NCI-H345 treated with DMSO at 0.1 percent for 48 hours (cell line): Measurements from ENCODE around the gene GRID1.

Experiments used
- DNase-seq: peaks from one replicate; lab custom pipeline; 2025; ENCODE audit not compliant: unreplicated experiment; lab: John Stamatoyannopoulos, UW

Gene GRID1

DNA sequence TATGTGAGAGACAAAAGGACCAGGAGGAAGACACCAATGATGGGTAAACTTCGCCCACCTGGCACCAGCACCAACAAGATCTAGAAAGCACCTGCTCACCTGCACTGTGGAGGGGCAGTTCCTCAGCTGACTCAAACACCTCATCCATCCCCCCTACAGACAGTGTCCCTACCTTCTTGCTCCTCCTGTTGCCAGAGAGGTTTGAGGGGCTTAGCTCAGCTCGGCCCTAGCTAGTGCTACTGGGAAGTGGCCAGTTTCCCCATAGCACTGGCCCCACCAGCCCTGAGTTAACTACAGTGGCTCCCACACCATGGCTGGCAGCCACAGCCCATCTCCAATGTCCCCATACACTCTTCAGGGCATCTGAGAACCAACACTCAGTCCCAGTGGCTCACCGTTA lies 70.8 kb downstream of the GRID1 start:
- no peak for DNase-seq

DNA sequence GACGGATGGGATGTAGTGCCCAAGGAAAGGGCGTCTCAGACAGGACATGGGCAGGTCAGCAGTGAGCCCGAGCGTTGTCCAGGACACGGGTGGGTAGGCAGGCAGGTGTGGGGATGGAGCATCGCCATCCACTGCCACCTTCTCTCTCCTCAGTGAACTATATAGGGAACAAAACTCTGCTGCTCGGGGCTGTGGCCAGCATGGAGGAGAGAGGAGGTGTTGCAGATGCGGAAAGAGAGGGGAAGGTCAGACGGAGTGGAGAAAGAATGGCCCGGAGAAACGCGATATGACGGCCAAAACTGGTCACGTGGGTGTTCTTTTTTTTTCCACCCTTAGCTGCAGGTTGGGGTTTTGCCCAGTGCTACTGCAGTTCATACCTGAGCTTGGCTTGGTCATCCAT lies 71.2 kb downstream of the GRID1 start:
- DNase-seq, result no peak

DNA sequence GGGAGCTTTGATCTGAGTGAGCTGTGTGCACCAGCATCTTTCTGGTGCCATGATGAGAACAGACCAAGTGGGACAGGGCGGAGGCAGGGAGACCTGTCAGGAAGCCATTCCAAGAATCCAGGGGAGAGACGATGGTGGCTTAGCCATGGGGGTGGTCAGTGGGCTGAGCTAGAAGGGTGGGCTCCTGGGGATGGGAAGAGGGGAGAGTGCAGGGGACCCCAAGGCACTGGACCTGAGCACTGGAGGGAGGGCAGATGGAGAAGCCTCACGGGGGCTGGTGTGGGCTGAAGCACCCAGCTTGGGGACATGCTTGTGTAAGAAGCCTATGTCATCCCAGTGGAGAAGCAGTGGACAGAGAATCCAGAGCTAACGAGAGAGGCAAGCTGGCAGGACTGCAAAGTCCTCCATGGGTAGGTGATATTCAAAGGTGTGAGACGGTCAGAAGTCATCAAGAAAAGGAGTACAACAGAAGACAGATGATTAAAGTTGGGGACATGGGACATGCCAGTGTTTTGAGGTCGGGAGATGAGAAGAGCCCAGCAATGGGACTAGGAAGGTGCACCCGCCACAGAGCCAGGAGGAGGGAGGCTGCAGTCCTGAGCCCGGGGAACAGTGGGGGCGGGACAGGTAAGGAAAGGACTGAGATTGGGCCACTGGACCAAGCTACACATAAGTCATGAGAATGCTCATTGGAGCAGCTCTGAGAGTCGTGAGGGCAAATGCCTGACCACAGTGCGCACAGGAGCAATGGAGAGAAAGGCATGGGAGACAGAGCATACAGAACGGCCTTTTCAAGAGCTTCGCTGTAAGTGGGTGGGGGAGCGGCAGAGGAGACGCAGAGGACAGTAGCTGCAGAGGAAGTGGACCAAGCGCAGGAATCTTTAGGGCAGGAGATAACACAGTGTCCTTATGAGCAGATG lies 72.0 kb downstream of the GRID1 start:
- no peak for DNase-seq

GRCh38 chr10:86293396-86293791 lies 73.2 kb downstream of the GRID1 start:
- DNase-seq, result no peak

DNA sequence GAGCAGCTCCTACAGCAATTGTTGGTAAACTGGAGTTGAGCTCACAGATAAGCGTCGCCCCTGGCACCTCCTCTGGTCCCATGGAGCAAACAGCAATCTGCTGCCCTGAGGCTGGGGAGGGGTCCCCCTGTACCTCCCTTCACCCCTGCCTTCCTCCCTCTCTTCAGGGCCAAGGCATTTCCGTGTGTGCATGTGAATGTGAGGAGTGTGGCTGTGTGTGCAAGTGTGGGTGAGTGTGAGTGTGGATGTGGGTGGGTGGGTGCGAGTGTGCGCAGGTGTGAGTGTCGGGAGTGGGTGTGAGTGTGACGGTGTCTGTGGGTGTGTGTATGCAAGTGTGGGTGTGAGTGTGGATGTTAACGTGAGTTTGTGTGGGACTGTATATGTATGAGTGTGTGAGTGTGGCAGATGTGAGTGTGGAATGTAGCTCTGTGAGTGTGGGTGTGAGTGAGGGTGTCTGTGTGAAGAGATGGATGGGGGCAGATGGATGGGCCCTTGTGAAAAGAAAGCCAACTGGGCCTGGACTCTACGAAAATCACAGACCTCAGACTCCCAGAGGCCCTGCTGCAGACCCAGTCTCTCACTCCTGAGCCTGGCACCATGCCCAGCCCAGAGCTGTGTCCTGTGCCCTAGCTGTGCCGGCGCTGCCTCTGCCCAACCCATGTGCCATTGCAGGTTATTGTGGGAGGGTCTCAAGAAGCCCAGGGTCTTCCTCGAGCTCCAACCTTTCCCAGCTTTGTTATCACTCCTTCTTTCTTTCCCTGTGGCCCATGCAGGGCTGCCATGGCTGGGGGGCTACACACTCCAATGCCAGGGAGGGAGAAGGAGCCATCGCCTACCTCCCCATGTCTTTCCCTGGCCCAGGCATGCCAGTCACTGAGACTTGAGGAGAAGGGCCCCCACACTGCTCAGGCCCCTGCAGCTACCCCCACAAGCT lies 73.9 kb downstream of the GRID1 start:
- DNase-seq, result no peak

DNA sequence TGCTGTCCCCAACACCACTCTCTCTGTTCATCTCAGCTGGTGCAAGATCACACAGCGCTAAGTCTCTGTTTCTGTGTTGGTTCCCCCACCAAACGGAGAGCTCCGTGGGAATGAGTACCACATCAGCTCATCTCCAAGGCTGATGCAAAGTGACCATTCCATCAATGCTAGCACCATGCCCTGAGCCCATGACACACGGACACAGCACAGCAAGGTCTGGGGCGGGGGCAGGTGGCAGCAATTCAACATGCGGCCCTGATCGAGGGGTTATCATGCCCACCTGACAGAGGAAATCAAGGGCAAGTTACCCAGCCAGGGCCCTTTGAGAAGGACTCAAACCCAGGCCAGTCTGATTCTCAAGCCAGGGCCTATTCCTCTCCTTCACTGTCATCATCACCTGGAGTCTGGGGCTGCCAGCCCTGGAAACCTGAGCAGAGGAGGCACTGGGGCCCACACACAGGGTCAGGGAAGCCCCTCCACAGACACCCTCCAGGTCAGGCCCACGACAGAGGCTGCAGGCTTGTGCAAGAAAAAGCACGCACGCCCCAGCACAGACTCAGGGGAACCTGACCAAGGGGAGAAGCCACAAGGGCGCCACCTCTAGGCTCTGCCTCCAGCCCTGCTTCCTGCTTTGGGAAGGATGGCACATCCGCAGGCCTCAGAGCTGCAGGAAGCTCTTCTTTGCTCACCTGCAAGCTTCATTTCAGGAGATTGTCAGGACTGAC lies 74.8 kb downstream of the GRID1 start:
- no peak for DNase-seq

GRCh38 chr10:86290933-86291615 lies 75.5 kb downstream of the GRID1 start:
- no peak for DNase-seq

GRCh38 chr10:86289577-86289868 lies 77.1 kb downstream of the GRID1 start:
- DNase-seq, result no peak

DNA sequence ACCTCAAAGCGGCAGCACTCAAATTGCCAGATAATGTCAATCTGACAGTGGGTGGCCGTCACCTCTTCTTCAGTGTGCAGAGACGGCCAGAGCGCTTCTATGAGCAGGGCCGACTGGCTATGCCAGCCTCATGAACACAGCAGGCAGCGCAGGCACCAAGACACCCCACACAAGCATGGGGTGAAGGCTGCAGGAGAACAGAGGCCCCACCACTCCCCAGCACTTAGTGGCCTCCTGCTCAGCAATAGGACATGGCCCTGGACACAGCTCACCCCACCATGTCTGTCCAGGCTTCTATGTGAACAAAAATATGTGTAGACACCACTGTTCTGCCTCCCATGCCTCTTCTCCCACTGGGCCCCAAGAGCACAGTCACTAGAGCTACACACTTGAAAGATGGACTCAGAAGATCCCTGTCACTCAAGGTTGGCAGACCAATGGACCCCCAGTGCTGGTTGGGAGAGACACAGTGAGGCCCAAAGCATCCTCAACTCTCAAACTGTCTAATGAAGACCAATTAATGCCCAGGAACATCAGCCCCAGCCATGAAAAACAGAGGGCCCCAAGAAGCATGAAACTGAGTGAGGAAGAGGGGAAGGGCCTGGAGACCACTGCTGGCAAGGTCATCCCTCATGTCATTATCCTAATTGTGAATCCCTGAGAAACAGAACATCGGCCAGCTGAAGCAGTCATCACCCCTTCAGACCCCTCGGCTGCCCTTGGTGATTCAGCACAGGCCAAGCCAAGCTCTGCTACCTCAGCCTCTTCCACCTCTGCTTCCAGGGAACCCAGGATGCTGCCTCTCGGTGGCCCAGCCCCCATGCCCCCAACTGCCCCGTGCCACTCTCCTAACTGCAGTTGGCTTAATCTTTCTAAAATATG lies 77.7 kb downstream of the GRID1 start:
- no peak for DNase-seq

DNA sequence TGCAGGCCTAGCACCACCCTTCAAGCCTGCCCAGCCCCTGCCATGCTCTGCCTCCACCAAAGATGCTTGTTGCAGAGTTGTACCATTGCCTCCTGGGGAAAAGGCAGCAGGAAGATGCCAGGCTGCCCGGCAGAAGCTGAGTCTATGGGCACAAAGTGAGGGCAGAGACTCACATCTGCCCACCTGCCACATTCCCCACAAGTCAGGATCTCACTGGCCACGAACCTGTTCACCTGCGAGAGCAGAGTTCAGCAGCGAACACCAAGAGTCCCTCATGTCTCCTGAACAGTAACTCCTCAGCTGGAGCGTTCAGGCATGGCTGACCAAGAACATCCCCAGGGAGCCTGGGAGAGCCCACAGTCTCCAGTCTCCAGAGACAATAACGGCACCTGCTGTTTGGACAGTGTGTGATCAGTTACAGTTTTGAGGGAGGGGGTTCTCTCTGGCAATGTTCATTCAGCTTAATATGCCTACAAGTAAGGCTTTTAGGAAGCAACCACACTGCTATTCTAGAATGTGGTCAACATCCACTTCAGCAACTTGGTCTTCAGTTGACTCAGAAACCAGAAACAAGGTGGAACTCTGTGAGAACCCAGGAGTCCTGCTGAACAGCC lies 78.5 kb downstream of the GRID1 start:
- peak; percentile 36 for DNase-seq

- DNase-seq, result no peak
Measured at GRCh38 chr10:86287110-86287793, 79.3 kb downstream of the GRID1 start.

GRCh38 chr10:86286236-86287109 lies 80.1 kb downstream of the GRID1 start:
- no peak for DNase-seq

DNA sequence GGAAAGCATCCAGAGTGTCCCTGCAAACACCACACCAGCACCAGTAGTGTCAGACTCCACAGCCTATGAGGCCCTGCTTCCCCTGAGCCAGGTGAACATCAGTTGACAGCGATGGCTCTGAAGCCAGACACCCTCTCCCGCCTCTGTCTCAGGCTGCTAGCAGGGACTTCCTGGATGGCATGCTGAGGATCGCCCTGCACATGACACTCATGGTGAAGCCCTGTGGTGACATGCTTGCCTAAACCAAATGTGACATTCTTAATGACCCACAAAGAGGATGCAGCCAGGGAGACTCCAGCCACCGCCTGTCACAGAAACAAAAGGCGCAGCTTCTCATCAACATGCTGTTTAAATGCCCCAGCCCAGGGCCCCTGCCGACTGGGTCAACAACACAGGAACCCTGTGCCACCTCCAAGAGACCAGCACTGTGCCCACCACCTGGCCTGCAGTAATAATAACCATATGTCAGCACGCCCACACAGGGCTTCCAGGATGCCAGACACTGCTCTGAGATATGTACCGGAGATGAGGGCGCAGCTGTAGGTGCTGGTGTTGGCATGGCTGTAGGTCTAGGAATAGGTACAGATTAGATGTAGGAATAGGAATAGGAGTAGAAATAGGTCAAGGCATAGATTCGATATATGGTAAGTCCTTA lies 81.3 kb downstream of the GRID1 start:
- peak; percentile 42 for DNase-seq

GRCh38 chr10:86284355-86285105 lies 82.1 kb downstream of the GRID1 start:
- no peak for DNase-seq

DNA sequence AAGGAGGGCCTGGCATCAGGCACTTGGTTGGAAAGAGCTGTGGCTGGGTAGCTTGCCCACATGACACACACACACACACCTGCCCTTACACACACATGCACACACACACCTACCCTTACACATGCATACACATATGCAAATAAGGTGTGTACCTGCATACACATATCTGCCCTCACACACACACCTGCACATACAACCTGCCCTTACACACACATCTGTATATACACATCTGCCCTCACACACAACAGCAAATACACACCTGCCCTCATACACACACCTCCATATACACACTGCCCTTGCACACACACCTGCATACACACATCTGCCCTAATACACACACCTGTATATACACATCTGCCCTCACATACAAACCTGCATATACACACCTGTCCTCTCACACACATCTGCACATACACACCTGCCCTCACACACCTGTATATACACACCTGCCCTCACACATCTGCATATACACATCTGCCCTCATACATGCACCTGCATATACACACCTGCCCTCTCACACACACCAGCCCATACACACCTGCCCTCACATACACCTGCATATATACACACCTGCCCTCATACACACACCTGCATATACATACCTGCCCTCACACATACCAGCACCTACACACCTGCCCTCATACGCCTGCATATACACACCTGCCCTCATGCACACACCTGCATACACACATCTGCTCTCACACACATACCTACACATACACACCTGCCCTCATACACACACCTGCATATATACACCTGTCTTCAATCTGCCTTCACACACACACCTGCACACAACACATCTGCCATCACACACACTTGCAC lies 82.9 kb downstream of the GRID1 start:
- DNase-seq, result no peak
